WTC11 (cell line): ENCODE data around the gene PLXNA3. TPM values are rescaled to one million over a fixed set of nuclear protein-coding genes. Genes with fewer than 3 reads are reported as not detected.

Source experiments
- ATAC-seq: fragments of 200-7000 bp; cut with Tn5 transposase; 2 replicates; pipeline ENCODE4 v1.10.0; 2021; ENCODE audit warnings: mild to moderate bottlenecking, moderate library complexity
- CTCF ChIA-PET: fragments of 300-600 bp; sonication (Branson Sonifier 250); formaldehyde crosslinking; loops from one replicate; lab custom pipeline; 2021; ENCODE audit warnings: antibody characterized with exemption; lab: Charles Lee
- POLR2A ChIA-PET: fragments of 350-600 bp; sonication (Branson Sonifier 250); formaldehyde crosslinking; loops from one replicate; lab custom pipeline; 2021; ENCODE audit warnings: antibody characterized with exemption; lab: Charles Lee
- DNase-seq: peaks from one replicate; pipeline ENCODE4 v3.0.0; 2021; ENCODE audit warnings: low spot score
- H3K27ac Mint-ChIP-seq: 2 replicates; pipeline ENCODE4 v1.8.0; 2021; ENCODE audit warnings: mixed read lengths
- H3K27me3 Mint-ChIP-seq: 2 replicates; pipeline ENCODE4 v1.8.0; 2021; ENCODE audit warnings: low read depth, mild to moderate bottlenecking, moderate library complexity, mixed read lengths
- H3K36me3 Mint-ChIP-seq: 2 replicates; pipeline ENCODE4 v1.8.0; 2021; ENCODE audit warnings: mixed read lengths
- H3K4me1 Mint-ChIP-seq: 2 replicates; pipeline ENCODE4 v1.8.0; 2022; ENCODE audit warnings: mixed read lengths
- H3K4me3 Mint-ChIP-seq: 2 replicates; pipeline ENCODE4 v1.8.0; 2021; ENCODE audit warnings: mild to moderate bottlenecking, moderate library complexity, mixed read lengths
- H3K9me3 Mint-ChIP-seq: 2 replicates; pipeline ENCODE4 v1.8.0; 2021; ENCODE audit warnings: mixed read lengths
- CREB1 ChIP-seq: sonication (generic); formaldehyde crosslinking; IDR thresholded peaks from 2 replicates; pipeline ENCODE4 v1.8.0; 2023; ENCODE audit warnings: mild to moderate bottlenecking, missing genetic modification reagents
- ELF4 ChIP-seq: sonication (generic); formaldehyde crosslinking; IDR thresholded peaks from 2 replicates; pipeline ENCODE4 v1.8.1; 2022; ENCODE audit warnings: low read depth, mild to moderate bottlenecking, moderate library complexity, missing genetic modification reagents
- EMX1 ChIP-seq: fragments of 250-450 bp; sonication (Bioruptor Pico); IDR thresholded peaks from 2 replicates; pipeline ENCODE4 v1.8.0; 2021; ENCODE audit warnings: mild to moderate bottlenecking
- GABPB1 ChIP-seq: sonication (generic); formaldehyde crosslinking; IDR thresholded peaks from 2 replicates; pipeline ENCODE4 v1.8.1; 2023; ENCODE audit warnings: mild to moderate bottlenecking, missing genetic modification reagents
- GRHL2 ChIP-seq: fragments of 250-450 bp; sonication (Bioruptor Pico); IDR thresholded peaks from 2 replicates; pipeline ENCODE4 v1.8.0; 2022; ENCODE audit warnings: mild to moderate bottlenecking, moderate library complexity; ENCODE audit not compliant: insufficient replicate concordance, severe bottlenecking
- NFE2L1 ChIP-seq: sonication (generic); formaldehyde crosslinking; IDR thresholded peaks from 2 replicates; pipeline ENCODE4 v1.8.1; 2023; ENCODE audit warnings: missing genetic modification reagents
- NR3C1 ChIP-seq: sonication (generic); formaldehyde crosslinking; conservative IDR thresholded peaks from 2 replicates; pipeline ENCODE4 v1.8.1; 2023; ENCODE audit warnings: low read depth, mild to moderate bottlenecking, missing genetic modification reagents
- PRRX2 ChIP-seq: fragments of 250-450 bp; sonication (Bioruptor Pico); IDR thresholded peaks from 2 replicates; pipeline ENCODE4 v1.8.0; 2021; ENCODE audit warnings: mild to moderate bottlenecking
- RELA ChIP-seq: sonication (generic); formaldehyde crosslinking; IDR thresholded peaks from 2 replicates; pipeline ENCODE4 v1.8.1; 2022; ENCODE audit warnings: missing genetic modification reagents, mild to moderate bottlenecking, borderline replicate concordance
- RORB ChIP-seq: fragments of 250-450 bp; sonication (Bioruptor Pico); IDR thresholded peaks from 2 replicates; pipeline ENCODE4 v1.9.0; 2021; ENCODE audit warnings: mild to moderate bottlenecking
- SMAD4 ChIP-seq: sonication (generic); formaldehyde crosslinking; IDR thresholded peaks from 2 replicates; pipeline ENCODE4 v1.8.0; 2022; ENCODE audit warnings: mild to moderate bottlenecking, missing genetic modification reagents
- SOX15 ChIP-seq: fragments of 250-450 bp; sonication (Bioruptor Pico); IDR thresholded peaks from 2 replicates; pipeline ENCODE4 v1.9.0; 2021; ENCODE audit warnings: mild to moderate bottlenecking
- SP1 ChIP-seq: sonication (generic); formaldehyde crosslinking; conservative IDR thresholded peaks from 2 replicates; pipeline ENCODE4 v1.8.1; 2022; ENCODE audit warnings: missing genetic modification reagents
- total RNA-seq: library from RNA; stranded (reverse); gene quantifications from 3 replicates; pipeline ENCODE4 v1.2.3, GENCODE V29; 2021
- TF ChIP-seq, protein P1 (sequence below): fragments of 250-450 bp; sonication (Bioruptor Pico); IDR thresholded peaks from 2 replicates; pipeline ENCODE4 v1.9.0; 2021; ENCODE audit warnings: mild to moderate bottlenecking, borderline replicate concordance
- TF ChIP-seq, protein P2 (sequence below): sonication (generic); formaldehyde crosslinking; IDR thresholded peaks from 2 replicates; pipeline ENCODE4 v1.8.1; 2022; ENCODE audit warnings: mild to moderate bottlenecking, missing genetic modification reagents, moderate library complexity, borderline replicate concordance
- TF ChIP-seq, protein P3 (sequence below): sonication (generic); formaldehyde crosslinking; IDR thresholded peaks from 2 replicates; pipeline ENCODE4 v1.8.1; 2023; ENCODE audit warnings: mild to moderate bottlenecking, moderate library complexity, missing genetic modification reagents
- TF ChIP-seq, protein P4 (sequence below): fragments of 250-450 bp; sonication (Bioruptor Pico); IDR thresholded peaks from 2 replicates; pipeline ENCODE4 v1.9.0; 2021; ENCODE audit warnings: mild to moderate bottlenecking
- TF ChIP-seq, protein P5 (sequence below): sonication (generic); formaldehyde crosslinking; IDR thresholded peaks from 2 replicates; pipeline ENCODE4 v1.8.1; 2023; ENCODE audit warnings: mild to moderate bottlenecking, missing genetic modification reagents, moderate library complexity
- TF ChIP-seq, protein P6 (sequence below): sonication (generic); formaldehyde crosslinking; conservative IDR thresholded peaks from 2 replicates; pipeline ENCODE4 v1.8.1; 2023; ENCODE audit warnings: mild to moderate bottlenecking, low read depth, missing genetic modification reagents, moderate library complexity
- TF ChIP-seq, protein P7 (sequence below): sonication (generic); formaldehyde crosslinking; IDR thresholded peaks from 2 replicates; pipeline ENCODE4 v1.8.1; 2023; ENCODE audit warnings: mild to moderate bottlenecking, missing genetic modification reagents
- TF ChIP-seq, protein P8 (sequence below): fragments of 250-450 bp; sonication (Bioruptor Pico); IDR thresholded peaks from 2 replicates; pipeline ENCODE4 v1.9.0; 2021; ENCODE audit warnings: mild to moderate bottlenecking

The PLXNA3 gene
- total RNA-seq, 1 experiment from 2014 or later: 26.6 TPM

DNA sequence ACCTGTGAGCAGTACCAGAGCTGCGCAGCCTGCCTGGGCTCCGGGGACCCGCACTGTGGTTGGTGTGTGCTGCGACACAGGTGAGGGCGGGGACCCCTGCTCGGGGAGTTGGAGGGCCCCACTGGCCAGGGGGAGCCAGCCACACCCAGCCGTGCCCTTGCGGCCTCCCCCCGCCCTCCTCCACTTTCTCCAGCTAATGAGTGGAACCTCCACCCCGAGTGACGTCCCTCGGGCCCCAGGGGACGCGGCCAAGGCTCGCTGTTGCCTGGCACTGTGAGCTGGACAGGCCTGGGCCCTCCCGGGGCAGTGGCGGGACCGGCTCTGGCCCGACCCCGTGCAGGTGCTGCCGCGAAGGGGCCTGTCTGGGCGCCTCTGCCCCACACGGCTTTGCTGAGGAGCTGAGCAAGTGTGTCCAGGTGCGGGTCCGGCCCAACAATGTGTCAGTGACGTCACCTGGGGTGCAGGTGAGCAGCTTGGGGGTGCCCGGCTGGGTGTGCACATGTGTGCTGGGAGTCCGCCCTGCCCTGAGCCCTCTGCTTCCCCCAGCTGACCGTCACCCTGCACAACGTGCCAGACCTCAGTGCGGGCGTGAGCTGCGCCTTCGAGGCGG lies 5.6 kb downstream of the PLXNA3 start (continued):
- TF ChIP-seq, protein P1, sequence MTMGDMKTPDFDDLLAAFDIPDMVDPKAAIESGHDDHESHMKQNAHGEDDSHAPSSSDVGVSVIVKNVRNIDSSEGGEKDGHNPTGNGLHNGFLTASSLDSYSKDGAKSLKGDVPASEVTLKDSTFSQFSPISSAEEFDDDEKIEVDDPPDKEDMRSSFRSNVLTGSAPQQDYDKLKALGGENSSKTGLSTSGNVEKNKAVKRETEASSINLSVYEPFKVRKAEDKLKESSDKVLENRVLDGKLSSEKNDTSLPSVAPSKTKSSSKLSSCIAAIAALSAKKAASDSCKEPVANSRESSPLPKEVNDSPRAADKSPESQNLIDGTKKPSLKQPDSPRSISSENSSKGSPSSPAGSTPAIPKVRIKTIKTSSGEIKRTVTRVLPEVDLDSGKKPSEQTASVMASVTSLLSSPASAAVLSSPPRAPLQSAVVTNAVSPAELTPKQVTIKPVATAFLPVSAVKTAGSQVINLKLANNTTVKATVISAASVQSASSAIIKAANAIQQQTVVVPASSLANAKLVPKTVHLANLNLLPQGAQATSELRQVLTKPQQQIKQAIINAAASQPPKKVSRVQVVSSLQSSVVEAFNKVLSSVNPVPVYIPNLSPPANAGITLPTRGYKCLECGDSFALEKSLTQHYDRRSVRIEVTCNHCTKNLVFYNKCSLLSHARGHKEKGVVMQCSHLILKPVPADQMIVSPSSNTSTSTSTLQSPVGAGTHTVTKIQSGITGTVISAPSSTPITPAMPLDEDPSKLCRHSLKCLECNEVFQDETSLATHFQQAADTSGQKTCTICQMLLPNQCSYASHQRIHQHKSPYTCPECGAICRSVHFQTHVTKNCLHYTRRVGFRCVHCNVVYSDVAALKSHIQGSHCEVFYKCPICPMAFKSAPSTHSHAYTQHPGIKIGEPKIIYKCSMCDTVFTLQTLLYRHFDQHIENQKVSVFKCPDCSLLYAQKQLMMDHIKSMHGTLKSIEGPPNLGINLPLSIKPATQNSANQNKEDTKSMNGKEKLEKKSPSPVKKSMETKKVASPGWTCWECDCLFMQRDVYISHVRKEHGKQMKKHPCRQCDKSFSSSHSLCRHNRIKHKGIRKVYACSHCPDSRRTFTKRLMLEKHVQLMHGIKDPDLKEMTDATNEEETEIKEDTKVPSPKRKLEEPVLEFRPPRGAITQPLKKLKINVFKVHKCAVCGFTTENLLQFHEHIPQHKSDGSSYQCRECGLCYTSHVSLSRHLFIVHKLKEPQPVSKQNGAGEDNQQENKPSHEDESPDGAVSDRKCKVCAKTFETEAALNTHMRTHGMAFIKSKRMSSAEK: no peak
- TF ChIP-seq SOX15: no peak
- TF ChIP-seq, protein P2, sequence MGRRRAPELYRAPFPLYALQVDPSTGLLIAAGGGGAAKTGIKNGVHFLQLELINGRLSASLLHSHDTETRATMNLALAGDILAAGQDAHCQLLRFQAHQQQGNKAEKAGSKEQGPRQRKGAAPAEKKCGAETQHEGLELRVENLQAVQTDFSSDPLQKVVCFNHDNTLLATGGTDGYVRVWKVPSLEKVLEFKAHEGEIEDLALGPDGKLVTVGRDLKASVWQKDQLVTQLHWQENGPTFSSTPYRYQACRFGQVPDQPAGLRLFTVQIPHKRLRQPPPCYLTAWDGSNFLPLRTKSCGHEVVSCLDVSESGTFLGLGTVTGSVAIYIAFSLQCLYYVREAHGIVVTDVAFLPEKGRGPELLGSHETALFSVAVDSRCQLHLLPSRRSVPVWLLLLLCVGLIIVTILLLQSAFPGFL: no peak
- no peak for TF ChIP-seq SMAD4 (CRISPR knock-in tag)
- no peak for TF ChIP-seq NFE2L1 (CRISPR knock-in tag)
- no peak for TF ChIP-seq NR3C1 (CRISPR knock-in tag)
- TF ChIP-seq, all 79 proteins: peak for 0

DNA sequence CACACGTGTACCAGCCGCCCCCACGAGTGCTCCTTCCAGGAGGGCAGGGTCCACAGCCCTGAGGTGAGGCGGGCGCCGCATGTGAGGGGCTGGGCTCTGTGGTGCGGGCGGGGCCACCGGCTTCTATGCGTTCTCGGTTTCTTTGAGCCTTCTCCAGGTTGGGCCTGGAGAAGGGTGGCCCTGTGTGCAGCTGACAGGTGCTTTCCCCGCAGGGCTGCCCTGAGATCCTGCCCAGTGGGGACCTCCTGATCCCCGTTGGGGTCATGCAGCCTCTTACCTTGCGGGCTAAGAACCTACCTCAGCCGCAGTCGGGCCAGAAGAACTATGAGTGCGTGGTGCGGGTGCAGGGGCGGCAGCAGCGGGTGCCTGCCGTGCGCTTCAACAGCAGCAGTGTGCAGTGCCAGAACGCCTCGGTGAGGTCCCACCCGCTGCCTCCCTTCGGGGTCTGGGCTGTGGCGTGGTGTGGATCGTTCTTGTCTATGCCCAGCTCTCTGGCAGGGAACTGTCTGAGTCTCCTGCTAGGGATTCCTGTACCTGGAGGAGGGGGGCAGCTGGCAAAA lies 6.8 kb downstream of the PLXNA3 start:
- no peak for TF ChIP-seq PRRX2 (CRISPR knock-in tag)
- TF ChIP-seq, protein P3, sequence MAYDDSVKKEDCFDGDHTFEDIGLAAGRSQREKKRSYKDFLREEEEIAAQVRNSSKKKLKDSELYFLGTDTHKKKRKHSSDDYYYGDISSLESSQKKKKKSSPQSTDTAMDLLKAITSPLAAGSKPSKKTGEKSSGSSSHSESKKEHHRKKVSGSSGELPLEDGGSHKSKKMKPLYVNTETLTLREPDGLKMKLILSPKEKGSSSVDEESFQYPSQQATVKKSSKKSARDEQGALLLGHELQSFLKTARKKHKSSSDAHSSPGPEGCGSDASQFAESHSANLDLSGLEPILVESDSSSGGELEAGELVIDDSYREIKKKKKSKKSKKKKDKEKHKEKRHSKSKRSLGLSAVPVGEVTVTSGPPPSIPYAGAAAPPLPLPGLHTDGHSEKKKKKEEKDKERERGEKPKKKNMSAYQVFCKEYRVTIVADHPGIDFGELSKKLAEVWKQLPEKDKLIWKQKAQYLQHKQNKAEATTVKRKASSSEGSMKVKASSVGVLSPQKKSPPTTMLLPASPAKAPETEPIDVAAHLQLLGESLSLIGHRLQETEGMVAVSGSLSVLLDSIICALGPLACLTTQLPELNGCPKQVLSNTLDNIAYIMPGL (CRISPR knock-in tag): no peak
- no peak for TF ChIP-seq RELA
- TF ChIP-seq, protein P4, sequence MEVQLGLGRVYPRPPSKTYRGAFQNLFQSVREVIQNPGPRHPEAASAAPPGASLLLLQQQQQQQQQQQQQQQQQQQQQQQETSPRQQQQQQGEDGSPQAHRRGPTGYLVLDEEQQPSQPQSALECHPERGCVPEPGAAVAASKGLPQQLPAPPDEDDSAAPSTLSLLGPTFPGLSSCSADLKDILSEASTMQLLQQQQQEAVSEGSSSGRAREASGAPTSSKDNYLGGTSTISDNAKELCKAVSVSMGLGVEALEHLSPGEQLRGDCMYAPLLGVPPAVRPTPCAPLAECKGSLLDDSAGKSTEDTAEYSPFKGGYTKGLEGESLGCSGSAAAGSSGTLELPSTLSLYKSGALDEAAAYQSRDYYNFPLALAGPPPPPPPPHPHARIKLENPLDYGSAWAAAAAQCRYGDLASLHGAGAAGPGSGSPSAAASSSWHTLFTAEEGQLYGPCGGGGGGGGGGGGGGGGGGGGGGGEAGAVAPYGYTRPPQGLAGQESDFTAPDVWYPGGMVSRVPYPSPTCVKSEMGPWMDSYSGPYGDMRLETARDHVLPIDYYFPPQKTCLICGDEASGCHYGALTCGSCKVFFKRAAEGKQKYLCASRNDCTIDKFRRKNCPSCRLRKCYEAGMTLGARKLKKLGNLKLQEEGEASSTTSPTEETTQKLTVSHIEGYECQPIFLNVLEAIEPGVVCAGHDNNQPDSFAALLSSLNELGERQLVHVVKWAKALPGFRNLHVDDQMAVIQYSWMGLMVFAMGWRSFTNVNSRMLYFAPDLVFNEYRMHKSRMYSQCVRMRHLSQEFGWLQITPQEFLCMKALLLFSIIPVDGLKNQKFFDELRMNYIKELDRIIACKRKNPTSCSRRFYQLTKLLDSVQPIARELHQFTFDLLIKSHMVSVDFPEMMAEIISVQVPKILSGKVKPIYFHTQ: no peak
- TF ChIP-seq, protein P5, sequence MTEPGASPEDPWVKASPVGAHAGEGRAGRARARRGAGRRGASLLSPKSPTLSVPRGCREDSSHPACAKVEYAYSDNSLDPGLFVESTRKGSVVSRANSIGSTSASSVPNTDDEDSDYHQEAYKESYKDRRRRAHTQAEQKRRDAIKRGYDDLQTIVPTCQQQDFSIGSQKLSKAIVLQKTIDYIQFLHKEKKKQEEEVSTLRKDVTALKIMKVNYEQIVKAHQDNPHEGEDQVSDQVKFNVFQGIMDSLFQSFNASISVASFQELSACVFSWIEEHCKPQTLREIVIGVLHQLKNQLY (CRISPR knock-in tag): no peak
- TF ChIP-seq ELF4 (CRISPR knock-in tag): no peak
- no peak for TF ChIP-seq RORB (CRISPR knock-in tag)
- TF ChIP-seq SP1 (CRISPR knock-in tag): no peak
- TF ChIP-seq, protein P6, sequence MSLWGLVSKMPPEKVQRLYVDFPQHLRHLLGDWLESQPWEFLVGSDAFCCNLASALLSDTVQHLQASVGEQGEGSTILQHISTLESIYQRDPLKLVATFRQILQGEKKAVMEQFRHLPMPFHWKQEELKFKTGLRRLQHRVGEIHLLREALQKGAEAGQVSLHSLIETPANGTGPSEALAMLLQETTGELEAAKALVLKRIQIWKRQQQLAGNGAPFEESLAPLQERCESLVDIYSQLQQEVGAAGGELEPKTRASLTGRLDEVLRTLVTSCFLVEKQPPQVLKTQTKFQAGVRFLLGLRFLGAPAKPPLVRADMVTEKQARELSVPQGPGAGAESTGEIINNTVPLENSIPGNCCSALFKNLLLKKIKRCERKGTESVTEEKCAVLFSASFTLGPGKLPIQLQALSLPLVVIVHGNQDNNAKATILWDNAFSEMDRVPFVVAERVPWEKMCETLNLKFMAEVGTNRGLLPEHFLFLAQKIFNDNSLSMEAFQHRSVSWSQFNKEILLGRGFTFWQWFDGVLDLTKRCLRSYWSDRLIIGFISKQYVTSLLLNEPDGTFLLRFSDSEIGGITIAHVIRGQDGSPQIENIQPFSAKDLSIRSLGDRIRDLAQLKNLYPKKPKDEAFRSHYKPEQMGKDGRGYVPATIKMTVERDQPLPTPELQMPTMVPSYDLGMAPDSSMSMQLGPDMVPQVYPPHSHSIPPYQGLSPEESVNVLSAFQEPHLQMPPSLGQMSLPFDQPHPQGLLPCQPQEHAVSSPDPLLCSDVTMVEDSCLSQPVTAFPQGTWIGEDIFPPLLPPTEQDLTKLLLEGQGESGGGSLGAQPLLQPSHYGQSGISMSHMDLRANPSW: no peak
- TF ChIP-seq, protein P7, sequence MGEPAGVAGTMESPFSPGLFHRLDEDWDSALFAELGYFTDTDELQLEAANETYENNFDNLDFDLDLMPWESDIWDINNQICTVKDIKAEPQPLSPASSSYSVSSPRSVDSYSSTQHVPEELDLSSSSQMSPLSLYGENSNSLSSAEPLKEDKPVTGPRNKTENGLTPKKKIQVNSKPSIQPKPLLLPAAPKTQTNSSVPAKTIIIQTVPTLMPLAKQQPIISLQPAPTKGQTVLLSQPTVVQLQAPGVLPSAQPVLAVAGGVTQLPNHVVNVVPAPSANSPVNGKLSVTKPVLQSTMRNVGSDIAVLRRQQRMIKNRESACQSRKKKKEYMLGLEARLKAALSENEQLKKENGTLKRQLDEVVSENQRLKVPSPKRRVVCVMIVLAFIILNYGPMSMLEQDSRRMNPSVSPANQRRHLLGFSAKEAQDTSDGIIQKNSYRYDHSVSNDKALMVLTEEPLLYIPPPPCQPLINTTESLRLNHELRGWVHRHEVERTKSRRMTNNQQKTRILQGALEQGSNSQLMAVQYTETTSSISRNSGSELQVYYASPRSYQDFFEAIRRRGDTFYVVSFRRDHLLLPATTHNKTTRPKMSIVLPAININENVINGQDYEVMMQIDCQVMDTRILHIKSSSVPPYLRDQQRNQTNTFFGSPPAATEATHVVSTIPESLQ (CRISPR knock-in tag): no peak
- no peak for TF ChIP-seq GRHL2 (CRISPR knock-in tag)
- TF ChIP-seq CREB1: no peak
- TF ChIP-seq, protein P8, sequence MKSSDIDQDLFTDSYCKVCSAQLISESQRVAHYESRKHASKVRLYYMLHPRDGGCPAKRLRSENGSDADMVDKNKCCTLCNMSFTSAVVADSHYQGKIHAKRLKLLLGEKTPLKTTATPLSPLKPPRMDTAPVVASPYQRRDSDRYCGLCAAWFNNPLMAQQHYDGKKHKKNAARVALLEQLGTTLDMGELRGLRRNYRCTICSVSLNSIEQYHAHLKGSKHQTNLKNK (CRISPR knock-in tag): no peak
- no peak for TF ChIP-seq EMX1 (CRISPR knock-in tag)
- no peak for TF ChIP-seq GABPB1 (CRISPR knock-in tag)
- TF ChIP-seq, all 79 proteins: peak for 0
- ChIA-PET CTCF (no interaction called here), POLR2A (no interaction called here)
- no peak overlapping the region for H3K27ac Mint-ChIP-seq
- ATAC-seq: no peak
- no peak overlapping the region for H3K4me3 Mint-ChIP-seq
- no peaks in the 10 kb centered on the region for H3K27me3 Mint-ChIP-seq
- H3K36me3 Mint-ChIP-seq: no peaks in the 10 kb centered on the region
- no peaks in the 10 kb centered on the region for H3K4me1 Mint-ChIP-seq
- no peak for DNase-seq
- H3K9me3 Mint-ChIP-seq: no peaks in the 10 kb centered on the region
